ENCODE data around the gene HCK. TPM values are rescaled to one million over a fixed set of nuclear protein-coding genes. Genes with fewer than 3 reads are reported as not detected.

The HCK gene
- polyA plus RNA-seq, 1 of the 3 experiments (the other 2 are of a cell fraction): not detected

- Histone ChIP-seq H3K9me2 (no peaks in the 10 kb centered on the region), H3F3A (replicated peaks; ENCODE audit: insufficient read depth) (no peaks in the 10 kb centered on the region), H3K36me3 (replicated peaks in 1 of 2; ENCODE audit: control insufficient read depth in 1 of 2, insufficient read depth in 2 of 2, low read length in 1 of 2) (no peaks in the 10 kb centered on the region), H3K9ac (no peak overlapping the region), H3K27ac (ENCODE audit: low read depth in 2 of 2, low read length in 1 of 2) (no peak overlapping the region), H3K9me3 (no peaks in the 10 kb centered on the region), H3K4me1 (ENCODE audit: control insufficient read depth in 1 of 2, insufficient read depth in 2 of 2, low read depth in 1 of 2, low read length in 1 of 2) (peaks cover 0 to 7% of the 10 kb centered on the region in 2 experiments; a peak in 1 of 4 replicates), H3K4me2 (no peak overlapping the region), H2AFZ (ENCODE audit: low read depth) (no peak overlapping the region), H4K20me1 (ENCODE audit: insufficient read depth) (no peaks in the 10 kb centered on the region), H3K79me2 (ENCODE audit: insufficient read depth) (no peaks in the 10 kb centered on the region), H3K27me3 (ENCODE audit: insufficient read depth) (peaks cover 24% of the 10 kb centered on the region), H3K4me3 (ENCODE audit: low read depth in 2 of 2, low read length in 1 of 2) (no peak overlapping the region)
- 79% methylated on average over 6 of the region's 11 CpGs for WGBS (ENCODE audit: low lambda C conversion rate)
- ChIA-PET CTCF (interaction anchor here (1.2 to 9.8 kb wide), 14 partner anchors 9 to 206 kb away, joined by 3 to 170 read pairs (median 33); partner anchors contain the start of genes FOXS1, PDRG1 and XKR7), POLR2A (interaction anchor here (0.7 to 1.6 kb wide), 3 partner anchors 9 to 177 kb away, joined by 3 to 5 read pairs (median 3); no protein-coding TSS in a partner anchor)
- DNase-seq: no peak
- TF ChIP-seq RXRA (IDR thresholded peaks at IDR 0.05; ENCODE audit: borderline replicate concordance, low read depth) (no peak), USF2 (IDR thresholded peaks at IDR 0.05; ENCODE audit: borderline replicate concordance, low read depth, low read length) (no peak), FOXJ3 (CRISPR knock-in tag; IDR thresholded peaks at IDR 0.05) (no peak), SIN3A (IDR thresholded peaks at IDR 0.05; ENCODE audit: borderline replicate concordance, low read depth, low read length) (no peak), POLR2AphosphoS5 (IDR thresholded peaks at IDR 0.05; ENCODE audit: low read depth, low read length) (no peak), MEF2A (IDR thresholded peaks at IDR 0.05; ENCODE audit: borderline replicate concordance, low read depth) (no peak), NFIC (IDR thresholded peaks at IDR 0.05; ENCODE audit: borderline replicate concordance) (no peak), ZBTB33 (IDR thresholded peaks at IDR 0.05; ENCODE audit: borderline replicate concordance, low read depth) (no peak), CTCF (IDR thresholded peaks at IDR 0.05) (no peak), REST (IDR thresholded peaks at IDR 0.05; ENCODE audit: low read depth, low read length) (no peak), RFX5 (IDR thresholded peaks at IDR 0.05; ENCODE audit: low read length) (no peak), SMC3 (IDR thresholded peaks at IDR 0.05; ENCODE audit: low read depth, low read length) (no peak), FOXM1 (IDR thresholded peaks at IDR 0.05; ENCODE audit: low read depth) (no peak), TAF1 (IDR thresholded peaks at IDR 0.05; ENCODE audit: borderline replicate concordance, low read depth, low read length) (no peak), CHD2 (IDR thresholded peaks at IDR 0.05; ENCODE audit: low read length, partially characterized antibody) (no peak), RAD21 (IDR thresholded peaks at IDR 0.05; ENCODE audit: low read length) (no peak), MXI1 (IDR thresholded peaks at IDR 0.05; ENCODE audit: low read depth, low read length) (no peak), PBX3 (IDR thresholded peaks at IDR 0.05) (no peak), RCOR1 (IDR thresholded peaks at IDR 0.05; ENCODE audit: low read length) (no peak), FOSL2 (IDR thresholded peaks at IDR 0.05; ENCODE audit: borderline replicate concordance, low read depth) (no peak)
Observed at GRCh38 chr20:32029561-32029960, 22.5 kb upstream of the HCK start.

Measured in SK-N-SH (cell line).